ENCODE data around the gene MED12L. TPM values are rescaled to one million over a fixed set of nuclear protein-coding genes. Genes with fewer than 3 reads are reported as not detected.

MED12L gene
- total RNA-seq, 2 experiments from 2014 or later, result 12.6 to 32.7 TPM

- no TSS peak for BruUV-seq (replicated peaks)
- POLR2A ChIA-PET, result interaction anchor here (1.6 to 1.9 kb wide), 2 partner anchors 11 to 22 kb away, joined by 4 to 7 read pairs; no protein-coding TSS in a partner anchor
Measured at GRCh38 chr3:151174351-151174750, 88.9 kb downstream of the MED12L start.

GRCh38 chr3:151175952-151176351, 90.5 kb downstream of the MED12L start:
- no peaks in the 10 kb centered on the region for H4K20me1 ChIP-seq (ENCODE audit: insufficient read depth, low read length)
- intact Hi-C loops (cut with micrococcal nuclease; ENCODE audit: unreplicated experiment), result no loop called here
- POLR2A ChIA-PET, result interaction anchor here (0.6 kb wide), 1 partner anchor 1536 kb away, joined by 4 read pairs; no protein-coding TSS in a partner anchor

More at GRCh38 chr3:151174351-151174750, 88.9 kb downstream of the MED12L start:
- Histone ChIP-seq H3K4me1 (ENCODE audit: insufficient read depth, low read length, poor library complexity, severe bottlenecking) (peaks cover 23% of the 10 kb centered on the region), H3K36me3 (ENCODE audit: insufficient read depth, low read length) (no peaks in the 10 kb centered on the region), H3K9me2 (ENCODE audit: insufficient read depth, low read length) (no peaks in the 10 kb centered on the region), H2AFZ (ENCODE audit: low read length) (no peak overlapping the region), H3K9me3 (ENCODE audit: low read length) (no peaks in the 10 kb centered on the region), H3K4me2 (ENCODE audit: low read length) (no peak overlapping the region), H4K20me1 (ENCODE audit: insufficient read depth, low read length) (no peaks in the 10 kb centered on the region), H3K4me3 (ENCODE audit: low read depth, low read length, poor library complexity, severe bottlenecking) (no peak overlapping the region), H3K79me2 (ENCODE audit: insufficient read depth, low read depth, low read length) (no peaks in the 10 kb centered on the region), H3K27ac (ENCODE audit: low read depth, low read length, poor library complexity, severe bottlenecking) (no peak overlapping the region)
- TF ChIP-seq, protein P1, sequence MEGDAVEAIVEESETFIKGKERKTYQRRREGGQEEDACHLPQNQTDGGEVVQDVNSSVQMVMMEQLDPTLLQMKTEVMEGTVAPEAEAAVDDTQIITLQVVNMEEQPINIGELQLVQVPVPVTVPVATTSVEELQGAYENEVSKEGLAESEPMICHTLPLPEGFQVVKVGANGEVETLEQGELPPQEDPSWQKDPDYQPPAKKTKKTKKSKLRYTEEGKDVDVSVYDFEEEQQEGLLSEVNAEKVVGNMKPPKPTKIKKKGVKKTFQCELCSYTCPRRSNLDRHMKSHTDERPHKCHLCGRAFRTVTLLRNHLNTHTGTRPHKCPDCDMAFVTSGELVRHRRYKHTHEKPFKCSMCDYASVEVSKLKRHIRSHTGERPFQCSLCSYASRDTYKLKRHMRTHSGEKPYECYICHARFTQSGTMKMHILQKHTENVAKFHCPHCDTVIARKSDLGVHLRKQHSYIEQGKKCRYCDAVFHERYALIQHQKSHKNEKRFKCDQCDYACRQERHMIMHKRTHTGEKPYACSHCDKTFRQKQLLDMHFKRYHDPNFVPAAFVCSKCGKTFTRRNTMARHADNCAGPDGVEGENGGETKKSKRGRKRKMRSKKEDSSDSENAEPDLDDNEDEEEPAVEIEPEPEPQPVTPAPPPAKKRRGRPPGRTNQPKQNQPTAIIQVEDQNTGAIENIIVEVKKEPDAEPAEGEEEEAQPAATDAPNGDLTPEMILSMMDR (conservative IDR thresholded peaks at IDR 0.05; ENCODE audit: low read length), result no peak
- no peak for TF ChIP-seq EZH2phosphoT487 (IDR thresholded peaks at IDR 0.05; ENCODE audit: borderline replicate concordance, low read depth, low read length)
- CTCF ChIA-PET (ENCODE audit: unreplicated experiment), result no interaction called here
- DNase-seq (ENCODE audit: low spot score), result no peak
- intact Hi-C loops (cut with micrococcal nuclease; ENCODE audit: unreplicated experiment), result no loop called here

More at GRCh38 chr3:151175952-151176351, 90.5 kb downstream of the MED12L start:
- BruUV-seq (replicated peaks), result no TSS peak
- TF ChIP-seq EZH2phosphoT487 (IDR thresholded peaks at IDR 0.05; ENCODE audit: borderline replicate concordance, low read depth, low read length), result no peak
- TF ChIP-seq, protein P1 (conservative IDR thresholded peaks at IDR 0.05; ENCODE audit: low read length), result no peak
- Histone ChIP-seq H3K79me2 (ENCODE audit: insufficient read depth, low read depth, low read length) (no peaks in the 10 kb centered on the region), H3K4me1 (ENCODE audit: insufficient read depth, low read length, poor library complexity, severe bottlenecking) (peaks cover 7% of the 10 kb centered on the region), H3K27ac (ENCODE audit: low read depth, low read length, poor library complexity, severe bottlenecking) (no peak overlapping the region), H3K36me3 (ENCODE audit: insufficient read depth, low read length) (no peaks in the 10 kb centered on the region), H3K9me2 (ENCODE audit: insufficient read depth, low read length) (no peaks in the 10 kb centered on the region), H3K4me2 (ENCODE audit: low read length) (no peak overlapping the region), H3K4me3 (ENCODE audit: low read depth, low read length, poor library complexity, severe bottlenecking) (no peak overlapping the region), H3K9me3 (ENCODE audit: low read length) (no peaks in the 10 kb centered on the region), H2AFZ (ENCODE audit: low read length) (no peak overlapping the region)
- CTCF ChIA-PET (ENCODE audit: unreplicated experiment), result no interaction called here
- no peak for DNase-seq (ENCODE audit: low spot score)

Measured in OCI-LY7 (cell line).